A549 (cell line): ENCODE measurements around the gene KLF6.

Source experiments
- CTCF ChIP-seq: fragments of >200 bp; sonication (Bioruptor Twin); formaldehyde crosslinking; IDR thresholded peaks from 3 replicates; pipeline ENCODE4 v1.5.1; 2016
- FOSL2 ChIP-seq, 2 experiments: fragments of 450-650 bp in 1 of 2; fragments of >200 bp in 1 of 2; sonication (Bioruptor Twin) in 1 of 2; formaldehyde crosslinking; IDR thresholded peaks; 2 replicates each; pipeline versions ENCODE4 v1.5.0 to v1.6.1; 2016 to 2020; ENCODE audit warnings: mild to moderate bottlenecking in 1 of 2, moderate library complexity in 1 of 2
- POLR2A ChIP-seq: IDR thresholded peaks from 2 replicates; pipeline ENCODE4 v1.6.1; 2012; ENCODE audit warnings: mild to moderate bottlenecking, low read length

DNA sequence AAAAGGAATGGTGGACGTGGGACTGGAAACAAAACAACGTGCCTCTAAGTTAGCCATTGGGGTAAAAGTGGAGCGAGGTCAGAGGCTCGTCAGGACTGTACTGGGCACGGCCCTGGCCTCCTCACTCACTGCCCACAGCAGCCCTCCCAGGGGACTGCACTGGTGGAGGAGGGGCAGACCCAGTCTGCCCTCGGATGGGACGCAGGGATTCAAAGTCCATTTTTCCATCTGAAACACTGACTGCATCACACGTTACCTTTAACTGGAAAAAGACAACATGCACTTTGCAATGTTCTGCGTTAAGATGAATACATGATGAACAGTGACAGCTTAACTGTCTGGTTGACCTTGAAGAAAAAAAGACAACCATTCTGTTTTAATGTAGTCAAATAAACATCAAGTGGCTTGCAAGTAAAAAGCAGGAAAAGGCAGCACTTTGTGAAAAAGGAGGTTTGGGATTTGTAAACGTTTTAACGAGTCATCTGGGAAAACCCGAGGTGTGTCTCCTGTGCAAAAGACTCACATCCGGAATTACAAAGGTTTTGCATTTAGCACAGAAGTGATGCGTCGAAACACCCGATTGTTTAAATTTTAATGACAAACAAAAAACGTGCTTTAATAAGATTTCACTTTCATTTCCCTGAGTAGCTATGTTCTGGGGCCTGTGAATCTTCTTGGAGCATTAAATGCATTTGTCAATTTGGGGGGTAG, 18.8 kb downstream of the KLF6 start:
- TF ChIP-seq POLR2A (no peak), FOSL2 (IDR thresholded peaks at IDR 0.05) (no peak), FOSL2 (CRISPR knock-in tag; IDR thresholded peaks at IDR 0.05) (no peak), CTCF (no peak)
